SK-N-SH (cell line): ENCODE measurements around the gene TUBA4B. TPM values are rescaled to one million over a fixed set of nuclear protein-coding genes. Genes with fewer than 3 reads are reported as not detected.

Experiments used
- CTCF ChIA-PET: fragments of 300-600, 350-600 bp; formaldehyde crosslinking; extraction: SDS; loops from one replicate; lab custom pipeline; 2021; lab: Yijun Ruan, JAX
- POLR2A ChIA-PET: fragments of 350-600 bp; sonication (Branson Sonifier 250); formaldehyde crosslinking; extraction: SDS; loops from one replicate; lab custom pipeline; 2020; ENCODE audit warnings: antibody characterized with exemption, inconsistent platforms; lab: Yijun Ruan, JAX
- DNase-seq: peaks from one replicate; pipeline ENCODE4 v3.0.0; 2012
- H2AFZ ChIP-seq: fragments of 200-600 bp; sonication (generic); 2 replicates; pipeline ENCODE4 v1.8.1; 2016; ENCODE audit warnings: antibody characterized with exemption, mild to moderate bottlenecking, low read depth
- H3F3A ChIP-seq: fragments of 200-600 bp; sonication (generic); replicated peaks from 2 replicates; pipeline ENCODE3; 2016; ENCODE audit warnings: antibody characterized with exemption, mild to moderate bottlenecking; ENCODE audit not compliant: insufficient read depth
- H3K27ac ChIP-seq, 2 experiments: fragments of 200-500 bp in 1 of 2; fragments of 200-600 bp in 1 of 2; sonication (Bioruptor generic) in 1 of 2; sonication (generic), shearing (Covaris generic) in 1 of 2; 2 replicates each; pipeline versions ENCODE4 v1.5.1 to v1.6.1; 2014 to 2016; ENCODE audit warnings: low read depth in 2 of 2, inconsistent platforms in 1 of 2, low read length in 1 of 2, mild to moderate bottlenecking in 1 of 2, mixed read lengths in 1 of 2
- H3K27me3 ChIP-seq: fragments of 200-600 bp; sonication (generic), shearing (Covaris generic); 2 replicates; pipeline ENCODE4 v1.6.1; 2016; ENCODE audit warnings: mixed run types; ENCODE audit not compliant: insufficient read depth
- H3K36me3 ChIP-seq, 2 experiments: fragments of 200-500 bp in 1 of 2; fragments of 200-600 bp in 1 of 2; sonication (Bioruptor generic) in 1 of 2; sonication (generic) in 1 of 2; replicated peaks in 1 of 2; 2 replicates each; pipeline versions ENCODE3 to v1.5.1; 2014 to 2016; ENCODE audit warnings: low read length in 1 of 2, mild to moderate bottlenecking in 1 of 2; ENCODE audit not compliant: insufficient read depth in 2 of 2, control insufficient read depth in 1 of 2
- H3K4me1 ChIP-seq, 2 experiments: fragments of 200-500 bp in 1 of 2; fragments of 200-600 bp in 1 of 2; sonication (Bioruptor generic) in 1 of 2; sonication (generic), shearing (Covaris generic) in 1 of 2; 2 replicates each; pipeline versions ENCODE4 v1.5.1 to v1.6.1; 2014 to 2016; ENCODE audit warnings: low read depth in 1 of 2, low read length in 1 of 2, mixed run types in 1 of 2; ENCODE audit not compliant: insufficient read depth in 2 of 2, control insufficient read depth in 1 of 2
- H3K4me2 ChIP-seq: fragments of 200-600 bp; sonication (generic), shearing (Covaris generic); 2 replicates; pipeline ENCODE4 v1.6.1; 2017; ENCODE audit warnings: mixed run types
- H3K4me3 ChIP-seq, 2 experiments: fragments of 200-500 bp in 1 of 2; fragments of 200-600 bp in 1 of 2; sonication (Bioruptor generic) in 1 of 2; sonication (generic), shearing (Covaris generic) in 1 of 2; 2 replicates each; pipeline versions ENCODE4 v1.5.1 to v1.8.1; 2014 to 2016; ENCODE audit warnings: low read depth in 2 of 2, inconsistent platforms in 1 of 2, low read length in 1 of 2, mild to moderate bottlenecking in 1 of 2, mixed read lengths in 1 of 2, moderate library complexity in 1 of 2
- H3K79me2 ChIP-seq: fragments of 200-600 bp; sonication (generic); 2 replicates; pipeline ENCODE4 v1.8.1; 2017; ENCODE audit warnings: mild to moderate bottlenecking; ENCODE audit not compliant: insufficient read depth
- H3K9ac ChIP-seq: fragments of 200-600 bp; sonication (generic); 2 replicates; pipeline ENCODE4 v1.6.1; 2017; ENCODE audit warnings: mixed run types
- H3K9me2 ChIP-seq: fragments of 200-600 bp; sonication (generic); 2 replicates; pipeline ENCODE4 v1.6.1; 2017; ENCODE audit warnings: mixed run types
- H3K9me3 ChIP-seq: fragments of 200-600 bp; sonication (generic); 2 replicates; pipeline ENCODE4 v1.6.1; 2017; ENCODE audit warnings: mixed run types, mild to moderate bottlenecking, moderate library complexity
- H4K20me1 ChIP-seq: fragments of 200-600 bp; sonication (generic); 2 replicates; pipeline ENCODE4 v1.6.1; 2017; ENCODE audit warnings: mild to moderate bottlenecking, mixed run types; ENCODE audit not compliant: insufficient read depth
- YY1 ChIP-seq: IDR thresholded peaks from 2 replicates; pipeline ENCODE4 v1.4.0; 2012; ENCODE audit warnings: low read depth, mild to moderate bottlenecking
- WGBS: methylation state at CpG from one replicate; pipeline ENCODE4 v1.1.6; 2017; ENCODE audit warnings: low lambda C conversion rate; 5-methylcytosine and 5-hydroxymethylcytosine counted together
- polyA plus RNA-seq, 3 experiments: library from polyadenylated mRNA; depleted of rRNA; stranded (reverse); fragments of >200 nt; gene quantifications; 2 replicates each; pipeline ENCODE4 v1.2.3, GENCODE V29; 2012
- TF ChIP-seq, protein P1 (sequence below): IDR thresholded peaks from 2 replicates; pipeline ENCODE4; 2012
- TF ChIP-seq, protein P2 (sequence below): fragments of 150-350 bp; IDR thresholded peaks from 2 replicates; pipeline ENCODE4 v1.6.1; 2016; ENCODE audit warnings: mild to moderate bottlenecking, low read depth, low read length
- TF ChIP-seq, protein P3 (sequence below): fragments of 200-600 bp; sonication (generic); IDR thresholded peaks from 2 replicates; pipeline ENCODE4 v1.6.1; 2017; ENCODE audit warnings: antibody characterized with exemption, mild to moderate bottlenecking, moderate library complexity
- TF ChIP-seq, protein P4 (sequence below): IDR thresholded peaks from 2 replicates; pipeline ENCODE4 v1.4.0; 2012; ENCODE audit warnings: low read depth, borderline replicate concordance

The TUBA4B gene
- polyA plus RNA-seq, 1 of the 3 experiments (the other 2 are of a cell fraction) = 0.03 TPM

DNA sequence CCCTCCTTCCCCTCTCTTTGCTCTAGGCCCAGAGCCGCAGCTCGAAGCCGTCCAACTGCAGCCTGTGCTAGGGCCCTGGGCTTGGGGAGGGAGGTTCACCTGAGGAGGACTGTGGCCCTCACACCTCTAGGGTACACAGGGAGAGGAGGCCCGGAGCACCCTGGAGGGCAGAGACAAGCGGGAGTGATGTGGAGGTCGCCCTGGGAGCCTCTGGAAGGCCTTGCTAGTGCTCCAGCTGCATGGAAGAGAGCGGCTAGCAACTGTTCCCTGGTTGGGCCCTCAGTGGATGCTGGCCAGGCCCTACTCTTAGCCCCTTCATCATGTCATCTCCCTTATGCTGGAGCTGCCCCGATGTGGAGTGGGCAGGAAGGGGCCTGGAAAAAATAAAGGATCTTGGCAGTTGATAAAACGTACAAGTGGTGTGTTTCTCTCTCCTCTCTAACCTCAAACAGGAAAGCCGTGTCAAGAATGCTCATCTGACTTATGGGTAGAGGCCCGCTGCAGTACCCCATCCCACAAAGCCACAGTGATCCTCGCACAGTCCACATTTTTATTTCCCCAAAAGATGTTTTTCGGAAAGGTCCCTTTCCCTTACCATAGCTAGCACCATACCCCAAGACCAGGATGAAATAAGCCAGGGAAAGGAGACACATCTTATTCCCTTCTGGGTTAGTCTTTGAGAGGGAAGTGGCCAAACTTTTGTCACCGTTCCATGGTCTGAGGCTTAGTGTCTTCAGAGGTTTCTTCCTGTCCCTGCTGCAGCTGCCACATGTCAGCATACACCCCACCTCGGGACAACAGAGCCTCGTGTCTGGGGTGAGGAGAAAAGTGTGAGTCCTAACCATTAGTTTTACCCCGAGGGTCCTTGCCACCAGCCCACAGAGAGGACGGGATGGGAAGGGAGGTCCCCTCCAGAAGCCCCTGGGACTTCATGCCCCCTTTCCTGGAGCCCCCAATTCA is 43.5 kb upstream of the TUBA4B start:
- TF ChIP-seq, protein P1, sequence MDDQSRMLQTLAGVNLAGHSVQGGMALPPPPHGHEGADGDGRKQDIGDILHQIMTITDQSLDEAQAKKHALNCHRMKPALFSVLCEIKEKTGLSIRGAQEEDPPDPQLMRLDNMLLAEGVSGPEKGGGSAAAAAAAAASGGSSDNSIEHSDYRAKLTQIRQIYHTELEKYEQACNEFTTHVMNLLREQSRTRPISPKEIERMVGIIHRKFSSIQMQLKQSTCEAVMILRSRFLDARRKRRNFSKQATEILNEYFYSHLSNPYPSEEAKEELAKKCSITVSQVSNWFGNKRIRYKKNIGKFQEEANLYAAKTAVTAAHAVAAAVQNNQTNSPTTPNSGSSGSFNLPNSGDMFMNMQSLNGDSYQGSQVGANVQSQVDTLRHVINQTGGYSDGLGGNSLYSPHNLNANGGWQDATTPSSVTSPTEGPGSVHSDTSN = no peak
- TF ChIP-seq, protein P2, sequence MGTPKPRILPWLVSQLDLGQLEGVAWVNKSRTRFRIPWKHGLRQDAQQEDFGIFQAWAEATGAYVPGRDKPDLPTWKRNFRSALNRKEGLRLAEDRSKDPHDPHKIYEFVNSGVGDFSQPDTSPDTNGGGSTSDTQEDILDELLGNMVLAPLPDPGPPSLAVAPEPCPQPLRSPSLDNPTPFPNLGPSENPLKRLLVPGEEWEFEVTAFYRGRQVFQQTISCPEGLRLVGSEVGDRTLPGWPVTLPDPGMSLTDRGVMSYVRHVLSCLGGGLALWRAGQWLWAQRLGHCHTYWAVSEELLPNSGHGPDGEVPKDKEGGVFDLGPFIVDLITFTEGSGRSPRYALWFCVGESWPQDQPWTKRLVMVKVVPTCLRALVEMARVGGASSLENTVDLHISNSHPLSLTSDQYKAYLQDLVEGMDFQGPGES = no peak
- Histone ChIP-seq H3K4me2 (no peak overlapping the region), H3K4me3 (no peak overlapping the region), H3K27ac (no peak overlapping the region), H3K9ac (no peak overlapping the region), H2AFZ (no peak overlapping the region), H4K20me1 (no peaks in the 10 kb centered on the region), H3K36me3 (peaks cover 13 to 43% of the 10 kb centered on the region in 2 experiments), H3F3A (peaks cover 15% of the 10 kb centered on the region), H3K9me3 (no peaks in the 10 kb centered on the region), H3K4me1 (peaks cover 13 to 20% of the 10 kb centered on the region in 2 experiments; a peak in 3 of 4 replicates), H3K9me2 (no peaks in the 10 kb centered on the region), H3K79me2 (no peaks in the 10 kb centered on the region), H3K27me3 (no peaks in the 10 kb centered on the region)
- WGBS = 86% methylated on average over 14 of the region's 18 CpGs
- CTCF ChIA-PET = interaction anchor here (1.2 to 4.0 kb wide), 4 partner anchors 8 to 86 kb away, joined by 3 to 26 read pairs (median 4); partner anchors contain the start of gene ABCB6
- POLR2A ChIA-PET = interaction anchor here (4.6 kb wide), 1 partner anchor 8 kb away, joined by 52 read pairs; the partner anchor contains the start of gene ABCB6
- DNase-seq = no peak

DNA sequence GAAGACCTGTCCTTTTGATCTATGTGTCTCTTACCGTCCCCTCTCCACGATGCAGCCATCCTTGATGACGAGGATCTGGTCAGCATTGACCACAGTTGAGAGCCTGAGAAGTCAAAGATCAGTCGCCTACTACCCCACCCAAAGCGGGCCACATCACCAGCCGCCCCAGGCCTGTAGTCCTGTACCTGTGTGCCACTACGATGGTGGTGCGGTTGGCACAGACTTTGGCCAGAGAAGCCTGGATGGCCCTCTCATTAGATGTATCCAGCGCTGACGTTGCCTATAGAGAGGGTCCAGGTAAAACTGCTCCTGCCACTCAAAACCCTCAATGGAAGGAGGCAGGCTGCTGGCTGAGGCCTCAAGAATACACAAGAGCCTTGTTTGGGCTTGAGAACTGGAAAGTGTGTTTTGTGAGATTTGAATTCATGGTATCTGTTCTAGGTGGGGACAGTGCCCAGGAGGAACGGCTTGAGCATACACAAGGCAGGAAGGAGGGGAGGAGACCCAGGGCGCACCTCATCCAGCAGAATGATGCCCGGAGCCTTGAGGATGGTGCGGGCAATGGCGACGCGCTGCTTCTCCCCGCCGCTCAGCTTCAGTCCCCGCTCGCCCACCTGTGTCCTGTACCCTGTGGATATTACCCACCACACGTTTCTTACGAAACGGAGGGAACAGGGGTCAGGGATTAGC is 42.7 kb upstream of the TUBA4B start:
- CTCF ChIA-PET = interaction anchor here (1.2 to 1.8 kb wide), 4 partner anchors 34 to 85 kb away, joined by 3 to 4 read pairs (median 4); partner anchors contain the start of gene CNPPD1

More for the DNA sequence above, 42.7 kb upstream of the TUBA4B start:
- POLR2A ChIA-PET = no interaction called here
- H3K4me1 ChIP-seq = peaks cover 13 to 20% of the 10 kb centered on the region in 2 experiments; a peak in 3 of 4 replicates
- no peaks in the 10 kb centered on the region for H3K9me3 ChIP-seq
- no peaks in the 10 kb centered on the region for H4K20me1 ChIP-seq
- no peak for DNase-seq
- 96% methylated on average over 24 of the region's 24 CpGs for WGBS
- TF ChIP-seq YY1 = no peak
- TF ChIP-seq, protein P3, sequence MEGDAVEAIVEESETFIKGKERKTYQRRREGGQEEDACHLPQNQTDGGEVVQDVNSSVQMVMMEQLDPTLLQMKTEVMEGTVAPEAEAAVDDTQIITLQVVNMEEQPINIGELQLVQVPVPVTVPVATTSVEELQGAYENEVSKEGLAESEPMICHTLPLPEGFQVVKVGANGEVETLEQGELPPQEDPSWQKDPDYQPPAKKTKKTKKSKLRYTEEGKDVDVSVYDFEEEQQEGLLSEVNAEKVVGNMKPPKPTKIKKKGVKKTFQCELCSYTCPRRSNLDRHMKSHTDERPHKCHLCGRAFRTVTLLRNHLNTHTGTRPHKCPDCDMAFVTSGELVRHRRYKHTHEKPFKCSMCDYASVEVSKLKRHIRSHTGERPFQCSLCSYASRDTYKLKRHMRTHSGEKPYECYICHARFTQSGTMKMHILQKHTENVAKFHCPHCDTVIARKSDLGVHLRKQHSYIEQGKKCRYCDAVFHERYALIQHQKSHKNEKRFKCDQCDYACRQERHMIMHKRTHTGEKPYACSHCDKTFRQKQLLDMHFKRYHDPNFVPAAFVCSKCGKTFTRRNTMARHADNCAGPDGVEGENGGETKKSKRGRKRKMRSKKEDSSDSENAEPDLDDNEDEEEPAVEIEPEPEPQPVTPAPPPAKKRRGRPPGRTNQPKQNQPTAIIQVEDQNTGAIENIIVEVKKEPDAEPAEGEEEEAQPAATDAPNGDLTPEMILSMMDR = no peak
- TF ChIP-seq, protein P4, sequence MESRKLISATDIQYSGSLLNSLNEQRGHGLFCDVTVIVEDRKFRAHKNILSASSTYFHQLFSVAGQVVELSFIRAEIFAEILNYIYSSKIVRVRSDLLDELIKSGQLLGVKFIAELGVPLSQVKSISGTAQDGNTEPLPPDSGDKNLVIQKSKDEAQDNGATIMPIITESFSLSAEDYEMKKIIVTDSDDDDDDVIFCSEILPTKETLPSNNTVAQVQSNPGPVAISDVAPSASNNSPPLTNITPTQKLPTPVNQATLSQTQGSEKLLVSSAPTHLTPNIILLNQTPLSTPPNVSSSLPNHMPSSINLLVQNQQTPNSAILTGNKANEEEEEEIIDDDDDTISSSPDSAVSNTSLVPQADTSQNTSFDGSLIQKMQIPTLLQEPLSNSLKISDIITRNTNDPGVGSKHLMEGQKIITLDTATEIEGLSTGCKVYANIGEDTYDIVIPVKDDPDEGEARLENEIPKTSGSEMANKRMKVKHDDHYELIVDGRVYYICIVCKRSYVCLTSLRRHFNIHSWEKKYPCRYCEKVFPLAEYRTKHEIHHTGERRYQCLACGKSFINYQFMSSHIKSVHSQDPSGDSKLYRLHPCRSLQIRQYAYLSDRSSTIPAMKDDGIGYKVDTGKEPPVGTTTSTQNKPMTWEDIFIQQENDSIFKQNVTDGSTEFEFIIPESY = no peak
- no peak overlapping the region for H3K9ac ChIP-seq
- H3K4me2 ChIP-seq = no peak overlapping the region
- no peaks in the 10 kb centered on the region for H3K27me3 ChIP-seq
- H3K4me3 ChIP-seq = no peak overlapping the region
- H3K27ac ChIP-seq = no peak overlapping the region
- H3K79me2 ChIP-seq = no peaks in the 10 kb centered on the region
- H3F3A ChIP-seq = peaks cover 12% of the 10 kb centered on the region
- no peak overlapping the region for H2AFZ ChIP-seq
- peaks cover 18 to 49% of the 10 kb centered on the region in 2 experiments for H3K36me3 ChIP-seq
- no peaks in the 10 kb centered on the region for H3K9me2 ChIP-seq
